Measurements from ENCODE around the gene HYDIN.

The HYDIN gene

GRCh38 chr16:71260995-71261394 is 30.5 kb upstream of the HYDIN start:
- no peak overlapping the region for H3K4me3 ChIP-seq (ENCODE audit: low read depth, low read length)
- no peak for TF ChIP-seq CTCF (IDR thresholded peaks at IDR 0.05; ENCODE audit: control insufficient read depth, extremely low read depth, insufficient read depth)
- no peak for DNase-seq (ENCODE audit: low read depth)

- DNase-seq (ENCODE audit: low read depth): no peak
- no peak overlapping the region for H3K4me3 ChIP-seq (ENCODE audit: low read depth, low read length)
- no peak for TF ChIP-seq CTCF (IDR thresholded peaks at IDR 0.05; ENCODE audit: control insufficient read depth, extremely low read depth, insufficient read depth)
These were observed 28.6 kb upstream of the HYDIN start for GRCh38 chr16:71259086-71259485.

GRCh38 chr16:71258372-71258771 is 27.9 kb upstream of the HYDIN start:
- no peak for TF ChIP-seq CTCF (IDR thresholded peaks at IDR 0.05; ENCODE audit: control insufficient read depth, extremely low read depth, insufficient read depth)
- no peak for DNase-seq (ENCODE audit: low read depth)

GRCh38 chr16:71257768-71258167 is 27.2 kb upstream of the HYDIN start:
- DNase-seq (ENCODE audit: low read depth): no peak
- no peak overlapping the region for H3K4me3 ChIP-seq (ENCODE audit: low read depth, low read length)
- no peak for TF ChIP-seq CTCF (IDR thresholded peaks at IDR 0.05; ENCODE audit: control insufficient read depth, extremely low read depth, insufficient read depth)

More at GRCh38 chr16:71258372-71258771, 27.9 kb upstream of the HYDIN start:
- H3K4me3 ChIP-seq (ENCODE audit: low read depth, low read length): no peak overlapping the region

- DNase-seq (ENCODE audit: low read depth): no peak
- TF ChIP-seq CTCF (IDR thresholded peaks at IDR 0.05; ENCODE audit: control insufficient read depth, extremely low read depth, insufficient read depth): no peak
- H3K4me3 ChIP-seq (ENCODE audit: low read depth, low read length): no peak overlapping the region
These were observed 25.2 kb upstream of the HYDIN start for GRCh38 chr16:71255721-71256120.

- DNase-seq (ENCODE audit: low read depth): no peak
- no peak overlapping the region for H3K4me3 ChIP-seq (ENCODE audit: low read depth, low read length)
- TF ChIP-seq CTCF (IDR thresholded peaks at IDR 0.05; ENCODE audit: control insufficient read depth, extremely low read depth, insufficient read depth): no peak
These were observed 24.5 kb upstream of the HYDIN start for GRCh38 chr16:71254832-71255525.

Data from LNCaP clone FGC (cell line).